HG03469 (cell line): ENCODE measurements around the gene RNF214.
"Not testable (repeated sequence)": the region's sequence is repeated elsewhere in the genome, so short reads cannot be mapped to it uniquely, and the experiment has no call there.

Source experiments
- ATAC-seq: cut with Tn5 transposase; IDR thresholded peaks from one replicate; pipeline ENCODE4 v1.9.1; 2021; ENCODE audit warnings: mild to moderate bottlenecking, moderate library complexity, moderate number of reproducible peaks; ENCODE audit not compliant: unreplicated experiment

The RNF214 gene

GRCh38 chr11:117229931-117230285 is 2.6 kb upstream of the RNF214 start:
- no peak for ATAC-seq

- no peak for ATAC-seq
These were observed 2.0 kb upstream of the RNF214 start for GRCh38 chr11:117230286-117230961.

DNA sequence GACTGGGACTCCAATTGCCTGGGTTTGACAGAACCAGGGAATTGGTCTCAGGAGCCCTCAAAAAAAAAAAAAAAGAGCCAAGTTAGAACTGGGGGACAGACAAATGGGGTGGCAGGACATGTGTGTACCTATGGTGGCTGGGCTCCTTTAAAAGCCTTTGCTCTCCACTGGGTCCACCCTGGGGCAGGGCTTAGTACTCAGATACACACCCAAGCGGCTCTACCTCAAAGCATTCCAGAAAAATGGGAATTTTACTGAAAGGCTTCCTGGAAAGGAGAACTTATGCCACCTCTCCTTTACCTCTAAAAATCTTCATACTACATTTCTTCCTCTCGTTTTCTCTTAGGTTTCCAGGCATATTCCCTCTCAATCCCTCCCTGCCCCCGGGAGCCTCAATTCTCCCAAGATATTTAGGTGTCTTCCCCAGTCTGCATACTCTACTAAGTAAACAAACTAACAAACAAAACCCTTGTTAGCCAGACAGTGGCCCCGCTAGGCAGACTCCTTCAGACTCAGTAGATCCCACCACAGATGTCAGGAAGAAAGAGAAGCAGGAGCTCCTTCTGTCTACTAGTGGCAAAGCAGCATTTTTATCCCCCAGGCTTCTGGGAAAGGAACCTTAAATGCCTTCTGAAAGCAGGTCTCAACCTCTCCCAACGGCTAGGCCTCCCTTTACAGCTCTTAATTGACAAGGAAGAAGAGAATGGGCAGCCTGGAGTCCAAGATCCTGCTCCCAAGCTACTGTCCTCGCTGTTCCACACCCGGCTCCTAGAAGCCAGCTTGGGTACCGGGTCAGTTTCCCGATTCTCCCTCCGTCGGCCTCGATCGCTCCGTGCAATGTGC is 1.3 kb upstream of the RNF214 start:
- ATAC-seq: no peak

GRCh38 chr11:117231842-117232091 is 704 bp upstream of the RNF214 start, which contains the start of gene PCSK7:
Gene PCSK7, minus strand, starts transcription at chr11:117232073. Its CDS starts 2,229 bp downstream, at chr11:117229844.
- ATAC-seq: no peak

DNA sequence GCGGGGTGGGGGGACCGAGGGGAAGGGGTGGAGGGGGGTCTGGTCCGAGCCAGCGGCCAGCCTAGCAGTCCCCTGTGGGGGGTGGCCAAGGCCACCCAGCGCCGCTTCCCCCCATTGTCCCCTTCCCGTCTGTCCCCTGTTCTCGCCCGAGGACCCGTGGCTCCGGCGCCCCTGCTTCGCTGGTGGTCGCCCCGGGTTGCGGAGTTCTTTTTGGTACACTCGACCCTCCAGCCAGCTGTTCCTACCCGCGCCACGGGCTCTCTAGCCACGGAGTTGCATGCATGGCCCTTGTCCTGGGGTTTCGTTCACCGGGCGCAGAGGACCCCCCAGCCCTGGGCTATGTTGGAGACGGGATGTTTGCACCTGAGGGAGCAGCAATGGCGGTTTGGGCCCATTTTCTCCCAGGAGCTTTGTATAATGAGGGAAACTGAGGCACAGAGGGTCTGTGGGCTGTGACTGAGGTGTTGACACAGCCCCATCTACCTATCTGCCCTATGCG is 489 bp downstream of the RNF214 start:
- no peak for ATAC-seq

GRCh38 chr11:117238221-117238620 is 5.8 kb downstream of the RNF214 start:
- ATAC-seq: no peak

- ATAC-seq: no peak
These were observed 6.8 kb downstream of the RNF214 start for GRCh38 chr11:117239295-117239694.

DNA sequence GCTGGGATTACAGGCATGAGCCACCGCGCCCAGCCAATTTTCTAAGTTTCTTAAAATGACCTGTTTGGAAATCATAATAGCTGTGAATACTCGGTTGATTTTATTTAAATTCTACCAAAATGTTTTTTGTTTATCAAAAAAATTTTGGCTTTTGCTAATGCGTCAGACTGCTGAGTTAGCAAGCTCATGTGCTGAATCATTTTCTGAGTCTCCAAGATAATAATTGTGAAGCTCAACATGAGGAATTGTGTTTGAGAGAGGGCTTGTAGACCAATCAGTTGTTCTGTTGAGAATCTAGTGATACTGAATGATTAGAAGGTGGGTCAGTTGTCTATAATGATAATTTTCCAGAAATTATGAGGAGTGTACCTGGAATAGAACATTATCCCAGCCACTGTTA is 15.9 kb downstream of the RNF214 start:
- ATAC-seq: no peak

DNA sequence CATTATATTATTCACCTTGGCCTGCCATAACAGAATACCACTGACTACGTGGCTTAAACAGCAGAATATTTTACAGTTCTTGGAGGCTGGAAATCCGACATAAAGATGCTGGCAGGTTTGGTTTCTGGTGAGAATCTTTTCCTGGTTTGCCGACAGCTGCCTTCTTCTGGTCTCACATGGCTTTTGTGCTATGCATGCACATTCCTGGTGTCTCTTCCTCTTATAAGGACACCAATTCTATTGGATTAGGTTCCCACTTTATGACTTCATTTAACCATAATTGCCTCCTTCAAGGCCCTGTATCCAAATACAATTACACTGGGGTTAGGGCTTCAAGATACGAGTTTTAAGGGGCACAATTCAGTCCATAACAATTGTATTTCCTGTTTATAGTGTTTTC is 17.1 kb downstream of the RNF214 start:
- no peak for ATAC-seq

- ATAC-seq: no peak
These were observed 19.0 kb downstream of the RNF214 start for GRCh38 chr11:117251506-117251905.

GRCh38 chr11:117255966-117256365 is 23.5 kb downstream of the RNF214 start:
- ATAC-seq: no peak

DNA sequence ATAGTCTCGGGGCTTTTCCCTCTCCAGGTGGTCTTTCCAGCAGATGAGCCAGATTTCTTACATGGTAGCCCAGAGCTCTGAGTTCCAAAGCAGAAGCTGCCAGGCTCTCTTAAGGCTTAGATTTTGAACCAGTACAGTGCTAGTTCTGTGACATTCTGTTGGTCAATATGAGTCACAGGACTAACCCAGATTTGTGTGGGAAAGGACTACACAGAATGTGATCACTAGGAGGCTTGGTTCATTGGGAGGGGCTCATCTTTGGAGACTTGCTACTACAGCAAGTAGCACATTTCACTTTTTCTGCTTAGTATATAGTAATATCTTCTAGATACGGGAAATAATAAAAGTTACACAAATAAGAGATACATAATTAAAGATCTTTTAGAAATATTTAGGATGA is 24.1 kb downstream of the RNF214 start:
- ATAC-seq: no peak

- ATAC-seq: no peak
These were observed 26.1 kb downstream of the RNF214 start for GRCh38 chr11:117258576-117258975.

GRCh38 chr11:117259417-117259816 is 26.9 kb downstream of the RNF214 start:
- ATAC-seq: no peak

DNA sequence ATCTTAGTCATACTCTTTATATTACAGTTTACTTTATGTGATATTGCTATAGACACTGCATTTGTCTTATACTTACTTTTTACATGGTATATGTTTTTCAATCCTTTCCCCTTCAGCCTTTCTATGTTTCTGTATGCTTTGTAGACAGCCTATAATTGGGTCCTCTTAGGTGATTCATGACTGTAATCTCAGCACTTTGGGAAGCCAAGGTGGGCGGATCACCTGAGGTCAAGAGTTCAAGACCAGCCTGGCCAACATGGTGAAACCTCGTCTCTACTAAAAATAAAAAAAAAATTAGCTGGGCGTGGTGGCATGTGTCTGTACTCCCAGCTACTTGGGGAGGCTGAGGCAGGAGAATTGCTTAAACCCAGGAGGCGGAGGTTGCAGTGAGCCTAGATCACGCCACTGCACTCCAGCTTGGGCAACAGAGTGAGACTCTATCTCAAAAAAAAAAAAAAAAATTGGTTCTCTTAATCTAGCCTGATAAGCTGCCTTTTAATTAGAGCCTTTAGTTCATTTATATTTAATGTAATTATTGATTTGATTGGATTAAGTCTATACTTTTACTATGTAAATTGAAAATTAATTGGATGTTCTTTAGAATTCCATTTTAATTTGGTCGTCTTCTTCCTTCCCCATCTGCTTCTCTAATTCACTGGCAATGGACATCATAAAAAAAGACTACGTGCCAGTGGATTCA is 32.3 kb downstream of the RNF214 start:
- ATAC-seq: not testable (repeated sequence)

GRCh38 chr11:117265745-117266144 is 33.3 kb downstream of the RNF214 start:
- no peak for ATAC-seq

DNA sequence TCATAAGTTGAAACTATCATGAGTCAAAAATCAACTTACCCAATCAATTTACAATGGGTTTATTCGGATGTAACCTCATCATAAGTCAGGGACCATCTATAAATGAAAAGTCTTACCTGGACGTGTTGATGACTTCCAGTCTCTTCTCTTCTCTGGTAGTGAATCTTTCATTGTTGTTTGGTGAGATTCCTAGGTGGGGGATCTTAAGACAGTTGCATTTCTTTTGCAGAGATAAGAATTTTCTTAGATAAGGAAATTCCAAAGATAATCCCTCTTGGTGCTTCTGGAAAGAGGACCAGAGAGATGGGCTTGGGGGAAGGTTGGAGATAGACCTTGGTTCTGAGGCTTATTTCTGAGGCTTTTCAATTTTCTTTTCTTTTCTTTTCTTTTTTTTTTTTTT is 37.4 kb downstream of the RNF214 start:
- no peak for ATAC-seq

DNA sequence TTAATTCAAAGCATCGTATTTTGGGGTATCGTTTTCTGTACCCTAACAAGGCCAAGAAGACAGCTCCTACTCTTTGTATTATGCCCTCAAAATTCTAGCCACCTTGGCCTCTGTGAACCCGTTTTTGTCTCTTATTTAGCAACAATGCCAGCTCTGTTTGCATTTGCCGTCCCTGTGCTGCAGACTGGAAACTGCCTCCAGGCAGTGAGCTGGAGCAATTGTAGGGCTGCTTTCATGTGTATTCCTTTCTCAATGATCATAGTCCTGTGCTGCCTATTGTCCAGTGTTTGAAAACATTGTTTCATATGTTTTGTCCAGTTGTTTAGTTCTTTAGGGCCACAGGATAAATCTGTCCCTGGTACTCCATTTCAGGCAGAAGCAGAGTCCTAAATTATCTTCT is 38.7 kb downstream of the RNF214 start:
- no peak for ATAC-seq

GRCh38 chr11:117272175-117272574 is 39.7 kb downstream of the RNF214 start:
- not testable (repeated sequence) for ATAC-seq

GRCh38 chr11:117273550-117274289 is 41.2 kb downstream of the RNF214 start:
- ATAC-seq: no peak

- ATAC-seq: no peak
These were observed 45.9 kb downstream of the RNF214 start for GRCh38 chr11:117278347-117278746.
